GM21737 (cell line): ENCODE results near the gene TMEM270.

Experiments
- ATAC-seq: cut with Tn5 transposase; IDR thresholded peaks from one replicate; pipeline ENCODE4 v1.9.1; 2021; ENCODE audit warnings: mild to moderate bottlenecking, moderate library complexity; ENCODE audit not compliant: unreplicated experiment

The TMEM270 gene

DNA sequence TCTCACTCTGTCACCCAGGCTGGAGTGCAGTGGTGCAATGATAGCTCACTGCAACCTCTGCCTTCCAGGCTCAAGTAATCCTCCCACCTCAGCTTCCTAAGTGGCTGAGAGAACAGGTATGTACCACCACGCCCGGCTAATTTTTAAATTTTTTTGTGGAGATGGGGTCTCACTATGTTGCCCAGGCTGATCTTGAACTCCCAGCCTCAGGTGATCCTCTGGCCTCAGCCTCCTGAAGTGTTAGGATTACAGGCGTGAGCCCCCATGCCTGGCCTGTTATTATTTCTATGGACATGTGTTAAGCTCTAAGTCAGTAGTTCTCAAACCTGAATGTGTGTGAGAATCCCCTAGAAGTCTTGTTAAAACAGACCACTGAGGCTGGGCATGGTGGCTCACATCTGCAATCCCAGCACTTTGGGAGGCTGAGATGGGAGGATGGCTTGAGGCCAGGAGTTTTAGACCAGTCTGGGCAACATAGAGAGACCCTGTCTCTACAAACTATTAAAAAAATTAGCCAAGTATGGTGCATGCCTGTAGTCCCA, 24.5 kb downstream of the TMEM270 start:
- ATAC-seq = no peak

DNA sequence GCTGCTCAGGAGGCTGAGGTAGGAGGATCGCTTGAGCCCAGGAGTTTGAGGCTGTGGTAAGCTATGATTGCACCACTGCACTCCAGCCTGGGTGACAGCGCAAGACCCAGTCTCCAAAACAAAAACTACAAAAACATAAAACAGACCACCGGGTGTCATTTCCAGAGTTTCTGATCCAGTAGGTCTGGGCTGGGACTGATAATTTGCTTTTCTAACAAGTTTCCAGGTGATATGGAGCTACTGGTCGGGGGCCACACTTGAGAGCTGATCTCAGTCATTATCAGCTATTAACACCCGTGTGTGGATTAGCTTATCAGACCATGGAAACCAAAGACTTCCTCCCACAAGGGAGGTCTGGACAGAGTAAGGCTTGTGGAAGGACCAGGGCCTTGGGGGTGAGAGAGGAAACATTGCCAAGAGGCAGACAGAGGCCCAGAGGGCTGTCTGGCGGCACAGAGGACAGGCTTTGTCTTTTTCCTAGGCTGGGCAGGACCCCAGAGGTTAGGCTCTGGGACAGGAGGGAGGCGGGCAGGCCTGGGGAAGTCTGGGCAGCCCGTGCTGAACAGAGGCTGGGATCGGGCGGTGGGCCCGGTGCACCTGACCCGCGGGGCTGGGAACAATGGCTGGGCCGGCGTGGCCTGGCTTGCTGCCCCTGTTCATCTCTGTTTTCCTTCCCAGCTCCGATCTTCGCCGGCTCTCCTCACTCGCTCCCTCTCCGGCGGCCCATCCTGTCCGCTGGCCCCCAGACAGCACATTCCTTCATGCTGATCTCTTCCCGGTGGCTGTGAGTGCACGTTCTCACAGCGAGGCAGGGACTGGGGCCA, 25.2 kb downstream of the TMEM270 start:
- ATAC-seq = no peak

GRCh38 chr7:73887762-73888161, 26.8 kb downstream of the TMEM270 start:
- ATAC-seq = no peak

- no peak for ATAC-seq
These were observed 28.0 kb downstream of the TMEM270 start for GRCh38 chr7:73888959-73889358.

- ATAC-seq = no peak
These were observed 29.7 kb downstream of the TMEM270 start for GRCh38 chr7:73890555-73891147.

DNA sequence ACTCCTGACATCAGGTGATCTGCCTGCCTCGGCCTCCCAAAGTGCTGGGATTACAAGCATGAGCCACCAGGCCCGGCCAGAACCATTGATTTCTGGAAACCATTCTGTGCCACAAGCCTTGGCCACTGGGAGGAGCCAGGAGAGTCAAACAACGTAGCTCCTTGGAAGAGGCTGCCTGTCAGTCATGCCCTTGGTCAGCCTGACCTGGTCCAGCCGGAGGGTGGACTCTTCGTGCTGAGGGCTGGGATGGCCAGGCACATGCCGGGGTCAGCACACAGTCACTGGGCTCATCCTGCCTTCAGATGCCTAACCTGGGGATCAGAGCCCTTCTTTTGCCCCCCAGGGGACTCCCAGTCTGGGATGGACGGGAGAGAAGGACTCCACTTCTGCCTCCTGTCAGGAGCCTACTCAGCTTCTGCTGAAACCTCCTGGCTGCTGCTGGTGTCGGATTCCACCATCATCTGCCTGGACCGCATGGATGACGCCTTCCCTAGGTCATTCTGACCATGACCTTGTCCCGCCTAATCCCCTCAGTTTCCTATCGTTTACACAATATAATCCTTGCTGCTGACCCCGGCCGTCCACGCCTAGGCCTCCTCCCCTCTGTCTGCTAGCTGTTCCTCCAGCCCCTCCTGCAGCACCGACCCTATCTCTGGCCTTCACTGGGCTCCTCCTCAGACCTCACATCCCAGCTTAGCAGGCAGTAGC, 30.4 kb downstream of the TMEM270 start:
- no peak for ATAC-seq

- no peak for ATAC-seq
These were observed 31.3 kb downstream of the TMEM270 start for GRCh38 chr7:73892003-73892999.

DNA sequence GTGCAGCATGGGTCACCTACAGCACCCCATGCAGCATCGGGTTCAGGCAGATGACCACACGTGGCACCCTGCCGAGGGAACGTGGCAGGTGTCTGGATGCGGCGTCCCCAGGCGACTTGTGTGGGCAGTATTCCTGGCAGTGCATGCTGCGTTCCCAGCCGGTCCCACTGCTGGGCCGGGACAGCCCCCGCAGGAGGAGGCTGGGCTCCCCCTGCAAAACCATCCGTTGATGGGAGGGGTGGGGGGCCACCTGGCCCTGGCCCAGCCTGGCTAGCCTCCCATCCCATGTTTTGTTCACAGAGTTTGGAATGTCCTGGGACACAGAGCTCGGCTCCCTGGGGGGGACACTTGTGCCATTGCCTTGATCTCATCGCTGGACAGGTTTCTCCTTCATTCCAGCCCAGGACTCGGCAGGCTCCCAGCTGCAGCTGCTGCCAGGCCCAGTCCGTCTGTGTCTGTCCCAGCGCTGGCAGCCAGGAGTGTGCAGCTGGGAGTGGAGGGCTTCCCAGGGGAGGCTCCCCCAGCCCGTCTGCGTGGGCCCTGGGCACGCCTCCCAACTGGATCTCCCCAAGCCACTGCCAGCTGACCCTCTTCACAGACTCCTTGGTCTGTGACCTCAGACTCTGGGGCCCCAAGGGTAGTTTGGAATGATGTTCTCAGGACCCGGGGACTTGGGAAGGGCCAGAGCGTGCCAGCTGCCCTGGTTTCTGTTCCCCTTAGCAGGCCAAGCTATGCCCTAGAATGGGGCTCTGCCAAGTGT, 32.6 kb downstream of the TMEM270 start:
- ATAC-seq = no peak

GRCh38 chr7:73894166-73894565, 33.2 kb downstream of the TMEM270 start:
- ATAC-seq = no peak

GRCh38 chr7:73894733-73895551, 34.0 kb downstream of the TMEM270 start:
- no peak for ATAC-seq

GRCh38 chr7:73895626-73896025, 34.7 kb downstream of the TMEM270 start:
- ATAC-seq = no peak

DNA sequence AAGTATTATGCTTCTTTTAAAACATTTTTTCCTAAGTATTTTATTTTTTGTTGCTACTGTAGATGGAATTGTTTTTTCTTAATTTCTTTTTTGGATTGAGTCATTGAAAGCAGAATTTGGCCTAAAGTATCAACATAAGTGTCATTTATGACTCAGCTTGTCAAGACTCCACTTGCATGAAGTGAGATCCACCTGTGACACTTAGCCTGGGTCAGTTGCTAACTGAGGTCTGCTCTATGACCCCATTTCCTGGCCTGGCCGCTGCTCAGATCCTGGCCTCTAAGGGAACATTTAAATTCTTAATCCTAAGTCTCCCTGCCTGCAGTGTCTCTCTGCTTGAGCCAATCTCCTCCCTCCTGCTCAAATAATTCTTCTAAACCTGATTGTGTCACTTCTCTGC, 35.5 kb downstream of the TMEM270 start:
- no peak for ATAC-seq

DNA sequence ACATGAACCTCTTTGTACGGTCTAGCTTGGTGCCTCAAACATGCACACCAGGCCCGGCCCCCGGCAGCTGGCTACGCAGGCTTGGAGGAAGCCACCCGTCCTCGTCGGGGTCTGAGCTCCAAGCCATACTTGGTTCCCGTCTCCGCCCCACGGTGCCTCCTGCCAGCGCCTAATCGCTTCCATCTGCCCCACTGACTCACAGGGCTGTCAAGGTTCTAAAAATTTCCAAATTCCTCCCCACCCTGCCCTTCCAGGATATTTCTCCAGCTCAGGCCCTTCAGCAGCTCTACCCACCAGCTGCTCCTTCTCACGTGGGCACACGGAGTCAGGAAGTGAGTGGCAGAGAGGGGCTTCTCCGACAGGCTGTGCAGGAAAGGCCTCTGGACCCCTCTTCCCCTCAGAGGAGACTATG, 38.8 kb downstream of the TMEM270 start:
- ATAC-seq = no peak

DNA sequence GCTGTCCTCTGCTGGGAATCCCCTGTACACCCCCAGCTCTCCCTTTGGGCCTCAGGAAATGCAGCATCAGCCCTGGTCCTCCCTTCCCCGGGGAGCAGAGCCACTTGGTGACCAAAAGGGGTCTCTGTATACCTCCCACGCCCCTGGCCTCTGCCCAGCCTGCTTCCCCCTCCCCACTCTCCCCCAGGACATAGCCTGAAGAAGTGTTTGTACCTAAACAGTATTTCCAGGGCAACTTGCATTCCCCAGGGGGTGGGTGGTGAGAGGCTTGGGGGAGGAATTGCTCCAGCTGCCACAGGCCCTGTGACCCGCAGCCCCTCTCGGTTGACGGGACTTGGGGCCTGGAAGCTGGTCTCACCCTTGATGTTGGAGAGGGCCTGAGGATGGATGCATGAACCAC, 39.3 kb downstream of the TMEM270 start:
- no peak for ATAC-seq

GRCh38 chr7:73901231-73901822, 40.4 kb downstream of the TMEM270 start:
- no peak for ATAC-seq

DNA sequence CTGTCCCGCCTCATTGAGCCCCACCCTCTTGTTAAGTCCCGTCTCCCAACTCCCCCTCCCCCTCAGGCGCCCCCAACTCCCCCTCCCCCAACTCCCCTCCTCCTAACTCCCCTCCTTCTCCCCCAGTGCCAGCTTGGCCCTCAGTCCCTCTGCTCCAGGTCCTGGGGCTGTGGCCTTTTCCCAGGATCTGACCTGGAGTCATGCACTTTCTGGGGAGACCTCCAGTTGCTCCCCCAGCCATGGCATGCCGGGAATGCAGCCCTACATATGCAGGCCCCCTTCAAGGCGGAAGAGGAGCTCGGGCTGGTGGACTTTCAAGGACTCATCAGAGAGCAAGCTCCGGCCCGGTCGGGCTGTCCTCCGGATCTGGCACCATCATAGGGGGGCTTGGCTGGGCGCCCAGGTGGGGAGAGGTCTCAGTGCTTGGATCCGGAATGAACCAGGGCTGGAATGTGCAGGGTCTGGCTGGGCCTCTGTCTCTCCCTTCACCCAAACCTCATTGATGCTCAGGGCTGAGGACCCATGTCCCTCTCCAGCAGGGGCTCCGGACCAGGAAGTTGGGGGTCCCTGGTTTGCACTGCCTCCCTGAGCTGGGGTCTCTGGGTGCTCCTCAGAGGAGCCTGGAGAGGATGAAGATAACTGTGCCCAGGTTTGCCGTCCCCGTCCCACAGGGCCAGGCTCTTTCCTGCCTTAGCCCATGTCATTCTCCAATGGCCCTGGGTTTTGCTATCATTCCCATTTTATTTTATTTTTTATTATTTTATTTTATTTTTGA, 41.1 kb downstream of the TMEM270 start:
- no peak for ATAC-seq

DNA sequence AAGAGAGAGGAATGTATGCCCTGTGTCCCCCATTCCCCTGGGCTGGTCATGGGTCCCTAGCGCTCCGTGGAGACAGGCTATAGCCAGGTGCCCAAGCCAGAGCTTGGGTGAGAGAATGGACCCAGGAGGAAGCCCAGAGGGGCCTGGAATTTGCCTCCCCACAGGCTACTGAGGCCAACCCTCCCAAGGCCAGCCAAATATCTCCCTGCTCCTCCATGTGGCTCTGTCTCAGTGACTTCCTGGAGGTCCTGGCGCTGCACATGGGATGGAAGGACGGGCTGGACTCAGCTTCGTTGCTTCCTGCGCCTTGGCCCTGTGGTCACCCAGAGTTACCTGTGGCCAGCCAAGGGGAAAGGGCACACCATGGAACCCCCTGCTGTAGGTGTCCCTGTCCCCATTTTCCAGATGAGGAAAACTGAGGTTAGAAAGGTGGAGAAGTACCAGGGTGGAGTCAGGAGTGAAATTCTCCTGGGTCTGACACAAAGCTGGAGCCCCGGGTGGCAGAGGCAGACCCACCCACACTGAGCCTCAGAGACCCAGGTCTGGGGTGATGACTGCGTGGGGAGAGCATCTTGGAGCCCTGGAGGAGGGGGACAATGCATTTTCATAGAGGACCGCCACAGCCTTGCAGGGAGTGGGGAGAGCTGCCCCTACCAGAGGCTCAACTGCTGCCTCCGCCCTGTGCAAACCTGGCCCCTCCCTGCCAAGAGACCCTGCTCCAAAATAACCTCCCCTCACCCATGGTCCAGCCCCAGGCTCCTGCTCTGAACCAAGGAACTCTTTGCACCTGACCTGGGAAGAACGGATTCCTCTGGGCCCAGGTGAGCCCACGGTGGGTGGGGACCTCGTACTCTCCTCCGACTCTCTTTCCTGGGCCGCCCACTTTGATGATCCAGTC, 42.6 kb downstream of the TMEM270 start:
- ATAC-seq = no peak
